22Rv1 (cell line): ENCODE measurements around the gene PSMD14.
"Not testable (repeated sequence)": the region's sequence is repeated elsewhere in the genome, so short reads cannot be mapped to it uniquely, and the experiment has no call there.

Experiments used
- ZFX ChIP-seq: fragments of 450-650 bp; IDR thresholded peaks from 2 replicates; pipeline ENCODE4 v1.6.1; 2017; ENCODE audit warnings: antibody characterized with exemption, borderline replicate concordance
- TF ChIP-seq, protein P1 (sequence below): fragments of 450-650 bp; IDR thresholded peaks from 2 replicates; pipeline ENCODE4 v1.5.1; 2017; ENCODE audit warnings: mild to moderate bottlenecking

DNA sequence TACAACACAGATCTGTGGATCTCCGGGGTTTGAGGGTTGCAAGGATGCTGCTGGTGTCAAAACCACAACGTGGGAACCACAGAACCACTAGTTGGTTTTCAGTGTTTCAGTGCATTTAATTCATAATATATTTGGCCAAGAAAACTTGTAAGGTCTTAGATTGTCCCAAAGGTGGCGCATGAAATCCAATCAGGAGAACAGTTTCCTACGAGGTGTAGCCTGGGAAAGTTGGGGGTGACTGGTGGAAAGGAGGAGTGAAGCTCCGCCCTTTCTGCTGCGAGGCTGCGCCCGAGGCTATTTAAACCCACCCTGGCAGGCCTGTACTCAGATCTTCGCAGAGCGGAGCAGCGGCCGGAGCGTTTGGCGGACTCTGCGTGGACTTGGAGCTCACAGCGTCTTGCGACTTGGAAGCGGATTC is 27.3 kb upstream of the PSMD14 start:
- not testable (repeated sequence) for TF ChIP-seq ZFX
- TF ChIP-seq, protein P1, sequence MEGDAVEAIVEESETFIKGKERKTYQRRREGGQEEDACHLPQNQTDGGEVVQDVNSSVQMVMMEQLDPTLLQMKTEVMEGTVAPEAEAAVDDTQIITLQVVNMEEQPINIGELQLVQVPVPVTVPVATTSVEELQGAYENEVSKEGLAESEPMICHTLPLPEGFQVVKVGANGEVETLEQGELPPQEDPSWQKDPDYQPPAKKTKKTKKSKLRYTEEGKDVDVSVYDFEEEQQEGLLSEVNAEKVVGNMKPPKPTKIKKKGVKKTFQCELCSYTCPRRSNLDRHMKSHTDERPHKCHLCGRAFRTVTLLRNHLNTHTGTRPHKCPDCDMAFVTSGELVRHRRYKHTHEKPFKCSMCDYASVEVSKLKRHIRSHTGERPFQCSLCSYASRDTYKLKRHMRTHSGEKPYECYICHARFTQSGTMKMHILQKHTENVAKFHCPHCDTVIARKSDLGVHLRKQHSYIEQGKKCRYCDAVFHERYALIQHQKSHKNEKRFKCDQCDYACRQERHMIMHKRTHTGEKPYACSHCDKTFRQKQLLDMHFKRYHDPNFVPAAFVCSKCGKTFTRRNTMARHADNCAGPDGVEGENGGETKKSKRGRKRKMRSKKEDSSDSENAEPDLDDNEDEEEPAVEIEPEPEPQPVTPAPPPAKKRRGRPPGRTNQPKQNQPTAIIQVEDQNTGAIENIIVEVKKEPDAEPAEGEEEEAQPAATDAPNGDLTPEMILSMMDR, result peak; percentile 40
